HG03469 (cell line): ENCODE data around the gene PSMA5.
"Not testable (repeated sequence)": the region's sequence is repeated elsewhere in the genome, so short reads cannot be mapped to it uniquely, and the experiment has no call there.

Experiments
- ATAC-seq: cut with Tn5 transposase; IDR thresholded peaks from one replicate; pipeline ENCODE4 v1.9.1; 2021; ENCODE audit warnings: mild to moderate bottlenecking, moderate library complexity, moderate number of reproducible peaks; ENCODE audit not compliant: unreplicated experiment

PSMA5 gene

DNA sequence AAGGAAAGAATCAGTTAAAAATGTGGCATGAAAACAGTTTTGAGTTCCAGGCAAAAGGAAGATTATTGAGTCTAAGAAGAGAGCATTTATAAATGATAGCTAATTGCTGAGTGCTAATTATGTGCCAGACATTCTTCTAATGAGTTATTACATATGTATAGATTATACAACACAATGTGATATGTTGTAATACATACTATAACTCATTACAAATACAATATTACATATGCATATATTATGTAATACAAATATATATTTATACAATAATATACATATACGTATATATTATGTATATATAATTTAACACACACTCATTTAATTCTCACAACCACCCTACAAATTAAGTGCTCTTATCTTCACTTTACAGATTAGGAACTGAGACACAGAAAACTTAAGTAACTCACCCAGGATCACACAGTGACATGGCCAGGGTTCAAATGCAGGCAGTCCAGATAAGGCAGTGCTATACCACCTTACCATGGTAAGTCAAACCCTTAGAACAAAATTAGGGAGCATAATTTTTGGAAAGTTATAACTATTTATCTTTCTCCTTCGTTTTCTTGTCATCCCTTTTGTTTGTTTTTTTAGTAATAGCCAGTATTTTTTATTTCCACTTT is 32.5 kb downstream of the PSMA5 start:
- ATAC-seq, result no peak

DNA sequence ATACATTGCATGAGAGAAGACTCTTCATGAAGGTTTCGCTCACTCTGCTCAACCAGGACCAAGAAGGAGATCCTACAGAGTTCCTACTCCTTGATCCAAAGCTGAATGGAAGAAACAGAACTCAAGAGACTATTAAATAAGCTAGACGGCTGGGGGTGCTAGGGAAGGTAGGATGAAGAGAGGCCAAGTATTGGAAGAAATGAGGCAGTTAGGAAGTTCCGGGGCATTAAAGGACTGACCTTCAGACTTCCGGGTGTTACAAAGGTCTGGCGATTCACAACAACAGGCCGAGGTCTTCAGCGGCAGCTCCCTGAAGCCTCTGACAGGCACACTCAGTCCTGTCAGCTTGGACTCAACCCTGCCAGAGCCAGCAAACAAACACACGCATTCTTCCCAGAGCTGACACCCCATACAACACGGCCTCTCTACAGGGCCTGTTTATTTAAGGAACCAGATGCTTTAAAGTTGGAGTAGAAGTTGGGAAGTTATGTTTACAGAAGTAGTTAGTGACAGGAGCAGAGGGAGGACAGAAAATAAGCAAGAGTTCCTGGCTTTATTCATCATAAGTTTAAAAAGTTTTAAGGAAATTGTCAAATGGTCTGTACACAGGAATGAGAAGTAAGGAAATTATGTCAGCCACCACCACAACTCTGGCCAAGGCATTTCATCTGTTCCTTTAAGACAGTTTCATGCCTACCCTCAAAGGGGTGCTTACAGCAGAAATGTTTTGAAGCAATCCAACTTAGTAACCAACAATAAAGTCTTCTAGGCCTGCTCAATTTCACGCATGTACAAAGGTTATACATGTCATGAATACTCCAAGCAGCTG is 33.2 kb downstream of the PSMA5 start:
- ATAC-seq, result no peak

GRCh38 chr1:109392037-109392787 is 34.0 kb downstream of the PSMA5 start:
- ATAC-seq, result no peak

DNA sequence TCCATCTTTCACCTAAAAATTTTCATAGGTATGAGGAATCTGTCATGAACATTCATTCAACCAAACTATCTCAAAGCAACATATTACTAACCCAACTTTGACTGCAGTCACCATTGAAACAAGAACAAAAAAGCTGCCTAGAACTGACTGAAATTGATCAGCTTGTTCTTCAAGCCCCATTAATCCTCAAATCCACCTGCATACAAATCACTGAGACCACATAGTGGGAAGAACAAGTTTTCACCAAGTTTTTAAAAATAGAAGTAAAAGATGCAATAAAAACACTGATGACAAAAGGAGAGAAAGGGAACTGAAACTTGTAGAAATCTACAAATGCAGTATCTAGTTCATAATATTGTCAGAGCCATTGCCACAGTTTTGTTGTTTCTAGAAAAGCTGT is 34.6 kb downstream of the PSMA5 start:
- peak; percentile 79 for ATAC-seq

- ATAC-seq, result no peak
Measured at GRCh38 chr1:109391157-109391556, 35.1 kb downstream of the PSMA5 start.

DNA sequence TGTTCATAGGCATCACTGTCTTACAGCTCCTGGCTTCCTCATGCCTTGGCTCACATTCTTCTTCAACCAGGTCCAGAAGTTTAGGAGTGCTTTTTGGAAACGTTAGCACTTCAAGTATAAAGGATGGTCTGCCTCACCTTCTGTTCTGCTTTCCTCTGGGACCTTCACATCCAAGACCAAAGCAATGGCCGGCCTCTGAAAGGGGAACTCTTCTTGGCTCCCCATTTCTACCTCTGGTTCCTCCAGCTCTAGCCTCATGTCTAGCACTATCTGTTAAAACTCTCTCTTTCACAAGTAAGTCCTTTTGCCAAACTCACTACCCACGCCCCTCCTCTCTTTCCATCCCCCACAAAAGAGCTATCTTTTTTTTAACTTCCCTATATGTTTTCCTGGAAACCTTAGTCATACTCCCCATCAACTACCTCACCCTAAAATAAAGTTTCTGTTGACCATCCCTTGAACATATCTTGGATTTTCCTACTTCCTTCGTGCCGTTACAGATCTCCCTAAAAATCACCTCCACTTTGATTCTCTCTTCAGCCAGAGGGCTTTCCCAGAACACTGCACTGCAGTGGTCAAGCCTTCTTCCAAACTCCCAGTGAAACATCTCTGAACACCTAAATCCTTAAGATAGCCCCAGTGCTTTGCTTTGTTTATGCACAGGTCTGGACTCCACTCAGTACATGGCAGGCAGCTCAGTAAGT is 36.5 kb downstream of the PSMA5 start:
- ATAC-seq, result no peak

DNA sequence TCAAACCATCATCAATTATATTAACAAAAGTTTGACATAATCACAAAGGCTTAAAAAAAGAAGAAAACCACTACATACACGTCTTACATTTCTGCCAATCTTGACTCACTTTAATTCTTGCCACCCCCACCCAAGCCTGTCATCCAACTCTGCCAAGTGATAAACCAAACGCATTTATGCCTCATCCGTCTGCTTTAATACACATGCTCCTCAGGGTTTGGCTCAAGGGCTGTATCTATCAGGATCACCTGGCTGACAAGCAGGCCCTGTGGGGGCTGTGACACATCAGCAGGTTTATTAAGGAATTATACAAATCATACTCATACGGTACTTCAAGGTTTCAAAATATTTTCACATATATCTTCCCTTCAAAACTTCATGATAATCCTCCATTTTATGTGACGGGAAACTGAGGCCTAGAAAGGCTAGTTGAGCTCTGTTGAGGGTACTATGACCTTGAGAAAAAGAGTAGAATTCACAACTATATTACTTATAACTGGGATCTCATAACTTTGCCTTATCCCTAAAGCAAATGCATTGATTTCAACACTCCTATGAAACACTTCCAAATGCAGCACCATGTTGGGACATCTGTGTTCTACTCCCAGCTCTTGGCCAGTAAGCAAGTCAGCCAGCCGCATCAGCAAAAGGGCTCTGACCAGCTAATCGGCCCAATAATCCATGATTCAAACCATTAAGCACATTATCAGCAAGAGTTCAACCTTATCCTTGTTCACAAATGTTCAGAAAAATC is 37.2 kb downstream of the PSMA5 start:
- no peak for ATAC-seq

- ATAC-seq, result no peak
Measured at GRCh38 chr1:109388208-109388711, 38.0 kb downstream of the PSMA5 start.

DNA sequence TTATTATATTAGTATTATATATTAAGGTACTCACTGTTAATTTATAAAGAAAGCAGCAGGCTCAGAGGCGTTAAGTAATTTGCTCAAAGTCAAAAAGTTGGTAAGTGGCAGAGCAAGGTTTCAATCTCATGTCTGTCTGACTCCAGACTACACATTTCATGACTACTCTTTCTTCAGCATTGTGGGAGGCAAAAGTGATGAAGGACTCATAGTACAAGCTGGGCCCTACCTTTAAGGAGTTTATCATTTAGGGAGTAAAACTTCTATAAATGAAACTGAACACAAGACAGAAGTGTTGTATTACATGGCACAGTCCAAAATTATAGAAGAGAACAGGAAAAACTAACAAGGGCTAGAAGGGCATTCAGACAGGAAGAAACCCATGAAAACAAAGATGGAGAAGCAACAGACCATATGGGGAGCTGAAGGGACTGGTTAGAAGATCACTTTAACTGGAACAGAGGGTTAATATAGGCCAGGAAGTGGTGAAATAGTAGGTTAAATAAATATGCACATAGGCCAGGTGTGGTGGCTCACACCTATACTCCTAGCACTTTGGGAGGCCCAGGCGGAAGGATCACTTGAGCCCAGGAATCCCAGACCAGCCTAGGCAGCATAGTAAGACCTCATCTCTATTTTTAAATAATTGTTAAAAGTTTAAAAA is 40.1 kb downstream of the PSMA5 start:
- ATAC-seq, result no peak

- ATAC-seq, result no peak
Measured at GRCh38 chr1:109385417-109385816, 40.8 kb downstream of the PSMA5 start.

DNA sequence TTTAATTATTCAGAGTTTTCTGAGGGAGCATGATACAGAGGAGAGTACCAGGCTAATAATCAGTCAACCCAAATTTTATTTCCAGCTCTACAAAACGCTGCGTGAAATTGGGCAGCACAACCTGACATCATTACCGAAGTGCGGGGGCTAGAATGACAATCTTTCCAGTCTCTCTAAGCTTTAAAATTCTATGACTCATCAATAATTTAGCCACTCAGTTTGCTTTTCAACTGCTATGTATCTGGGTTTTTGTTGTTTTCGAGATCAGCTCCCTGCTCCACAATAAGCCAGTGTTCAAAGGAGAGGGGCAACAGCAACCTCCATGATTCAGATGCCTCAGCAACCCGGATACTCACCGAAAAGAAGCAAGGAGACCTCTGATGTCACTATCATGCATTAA is 42.4 kb downstream of the PSMA5 start:
- no peak for ATAC-seq

DNA sequence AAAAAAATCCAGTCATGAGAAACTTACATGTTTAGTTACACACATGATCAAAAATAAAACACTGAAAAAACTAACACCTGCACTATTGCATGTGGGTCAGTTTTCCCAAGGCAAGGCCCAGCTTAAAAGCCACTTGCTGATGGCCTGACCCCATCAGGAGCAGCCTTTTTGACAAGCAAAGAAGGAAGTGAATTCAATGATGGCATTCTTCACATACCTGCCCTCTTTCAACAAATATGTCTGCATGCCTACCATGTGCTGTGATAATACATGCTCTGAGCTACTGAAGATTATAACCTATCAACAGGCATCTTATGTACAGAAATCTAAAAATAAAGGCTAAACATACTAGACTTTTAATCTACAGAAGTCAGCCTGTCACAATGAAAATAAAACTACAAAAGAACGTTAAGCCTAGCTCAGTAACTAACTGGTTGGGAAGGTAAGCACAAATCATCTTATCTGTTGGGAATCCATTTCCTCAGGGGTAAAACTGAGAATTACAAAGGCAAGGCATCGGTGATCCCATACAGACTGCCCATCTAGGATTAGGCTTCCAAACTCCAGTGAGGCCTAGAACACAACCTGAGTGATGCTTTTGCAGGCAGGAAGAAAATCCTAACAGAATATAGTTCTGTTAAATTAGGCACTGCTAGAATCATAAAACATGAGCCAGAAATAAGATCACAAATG is 43.0 kb downstream of the PSMA5 start:
- no peak for ATAC-seq

GRCh38 chr1:109381573-109381972 is 44.7 kb downstream of the PSMA5 start:
- no peak for ATAC-seq

GRCh38 chr1:109379907-109380306 is 46.3 kb downstream of the PSMA5 start:
- ATAC-seq, result no peak

GRCh38 chr1:109379422-109379821 is 46.8 kb downstream of the PSMA5 start:
- ATAC-seq, result no peak

DNA sequence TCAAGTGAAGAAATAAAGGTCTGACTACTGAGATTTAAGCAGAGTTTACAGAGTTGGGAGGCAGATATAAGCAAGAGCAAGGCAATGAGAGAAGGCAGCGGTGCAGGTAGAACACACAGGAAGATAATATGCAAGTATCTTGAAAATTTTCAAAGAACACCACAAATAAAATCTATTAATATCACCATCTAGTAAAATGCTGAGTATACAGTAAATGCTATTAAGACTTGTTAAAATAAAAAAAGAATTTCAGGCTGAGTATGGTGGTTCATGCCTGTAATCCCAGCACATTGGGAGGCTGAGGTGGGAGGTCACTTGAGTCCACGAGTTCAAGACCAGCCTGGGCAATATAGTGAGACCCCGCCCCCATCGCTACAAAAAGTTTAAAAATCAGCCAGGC is 48.5 kb downstream of the PSMA5 start:
- ATAC-seq, result no peak

DNA sequence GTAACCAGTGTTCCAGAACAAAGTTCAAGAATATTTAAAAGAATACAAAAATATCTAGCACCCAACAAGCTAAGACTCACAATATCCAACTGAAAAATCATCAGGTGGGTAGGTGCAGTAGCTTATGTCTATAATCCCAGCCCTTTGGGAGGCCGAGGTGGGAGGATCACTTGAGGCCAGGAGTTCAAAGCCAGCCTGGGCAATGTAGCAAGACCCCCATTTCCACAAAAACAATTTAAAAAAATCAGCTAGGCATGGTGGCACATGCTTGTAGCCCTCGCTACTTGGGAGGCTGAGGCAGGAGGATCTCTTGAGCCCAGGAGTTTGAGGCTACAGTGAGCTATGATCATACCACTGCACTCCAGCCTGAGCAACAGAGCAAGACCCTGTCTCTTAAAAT is 52.6 kb downstream of the PSMA5 start:
- ATAC-seq, result not testable (repeated sequence)

GRCh38 chr1:109373126-109373525 is 53.1 kb downstream of the PSMA5 start:
- no peak for ATAC-seq

- ATAC-seq, result no peak
Measured at GRCh38 chr1:109372281-109372680, 54.0 kb downstream of the PSMA5 start.
